Liver (tissue), 3 donors: ENCODE results near the gene FSD2.

Experiments used
- ATF3 ChIP-seq: IDR thresholded peaks from 2 replicates; pipeline ENCODE4 v1.6.1; 2016; ENCODE audit warnings: antibody characterized with exemption
- CTCF ChIP-seq: fragments of 150-350 bp; IDR thresholded peaks from 2 replicates; pipeline ENCODE4 v1.5.1; 2017; ENCODE audit warnings: improper control_type of control experiment, low read depth, low read length; ENCODE audit not compliant: missing input control
- FOXA2 ChIP-seq: IDR thresholded peaks from 2 replicates; pipeline ENCODE4 v1.6.1; 2016; ENCODE audit warnings: antibody characterized with exemption
- GABPA ChIP-seq, 2 donors: IDR thresholded peaks in 1 of 2; conservative IDR thresholded peaks in 1 of 2; 2 replicates each; pipeline ENCODE4 v1.6.1; 2016; ENCODE audit warnings: antibody characterized with exemption in 2 of 2, mild to moderate bottlenecking in 1 of 2, moderate library complexity in 1 of 2
- JUND ChIP-seq, 2 donors: IDR thresholded peaks; 2 replicates each; pipeline ENCODE4 v1.6.1; 2016; ENCODE audit warnings: antibody characterized with exemption in 2 of 2
- MAX ChIP-seq: IDR thresholded peaks from 2 replicates; pipeline ENCODE4 v1.6.1; 2016; ENCODE audit warnings: antibody characterized with exemption
- NR2F2 ChIP-seq: IDR thresholded peaks from 2 replicates; pipeline ENCODE4 v1.6.1; 2016; ENCODE audit warnings: antibody characterized with exemption
- RAD21 ChIP-seq, 2 donors: IDR thresholded peaks; 2 replicates each; pipeline ENCODE4 v1.6.1; 2016; ENCODE audit warnings: antibody characterized with exemption in 2 of 2, mild to moderate bottlenecking in 2 of 2
- REST ChIP-seq: IDR thresholded peaks from 2 replicates; pipeline ENCODE4 v1.6.1; 2016; ENCODE audit warnings: antibody characterized with exemption, mild to moderate bottlenecking
- RXRA ChIP-seq, 2 donors: IDR thresholded peaks; 2 replicates each; pipeline ENCODE4 v1.6.1; 2017 to 2018; ENCODE audit warnings: antibody characterized with exemption in 2 of 2, mild to moderate bottlenecking in 1 of 2
- SP1 ChIP-seq: IDR thresholded peaks from 2 replicates; pipeline ENCODE4 v1.6.1; 2018; ENCODE audit warnings: antibody characterized with exemption, mild to moderate bottlenecking
- TAF1 ChIP-seq: conservative IDR thresholded peaks from 2 replicates; pipeline ENCODE4 v1.6.1; 2016; ENCODE audit warnings: antibody characterized with exemption, mild to moderate bottlenecking
- YY1 ChIP-seq: IDR thresholded peaks from 2 replicates; pipeline ENCODE4 v1.6.1; 2016; ENCODE audit warnings: antibody characterized with exemption, mild to moderate bottlenecking
- ZBTB33 ChIP-seq: IDR thresholded peaks from 2 replicates; pipeline ENCODE4 v1.6.1; 2016; ENCODE audit warnings: antibody characterized with exemption
- donor health status: healthy.
- donor health status: healthy.

GRCh38 chr15:82748315-82748714 is 57.6 kb downstream of the FSD2 start:
- TF ChIP-seq CTCF = no peak
- TF ChIP-seq TAF1 = no peak
- no peak for TF ChIP-seq ZBTB33
- no peak for TF ChIP-seq YY1
- no peak for TF ChIP-seq REST
- TF ChIP-seq RXRA (IDR thresholded peaks at IDR 0.05) = no peak
- no peak for TF ChIP-seq RAD21 (IDR thresholded peaks at IDR 0.05)
- no peak for TF ChIP-seq GABPA (IDR thresholded peaks at IDR 0.05 in 1 of 2, conservative IDR thresholded peaks at IDR 0.05 in 1 of 2)
- no peak for TF ChIP-seq NR2F2
- no peak for TF ChIP-seq FOXA2
- no peak for TF ChIP-seq JUND (IDR thresholded peaks at IDR 0.05)
- TF ChIP-seq SP1 = no peak
- no peak for TF ChIP-seq MAX
- TF ChIP-seq ATF3 = no peak
